SHP77 treated with DMSO at 0.1 percent for 48 hours (cell line): ENCODE measurements around the gene KIZ.
"Not testable (repeated sequence)": the region's sequence is repeated elsewhere in the genome, so short reads cannot be mapped to it uniquely, and the experiment has no call there.

ENCODE experiments used
- DNase-seq: peaks from one replicate; lab custom pipeline; 2025; lab: John Stamatoyannopoulos, UW

KIZ gene

GRCh38 chr20:21139881-21140566, 14.1 kb downstream of the KIZ start:
- DNase-seq = no peak

GRCh38 chr20:21141825-21142224, 15.9 kb downstream of the KIZ start:
- no peak for DNase-seq

DNA sequence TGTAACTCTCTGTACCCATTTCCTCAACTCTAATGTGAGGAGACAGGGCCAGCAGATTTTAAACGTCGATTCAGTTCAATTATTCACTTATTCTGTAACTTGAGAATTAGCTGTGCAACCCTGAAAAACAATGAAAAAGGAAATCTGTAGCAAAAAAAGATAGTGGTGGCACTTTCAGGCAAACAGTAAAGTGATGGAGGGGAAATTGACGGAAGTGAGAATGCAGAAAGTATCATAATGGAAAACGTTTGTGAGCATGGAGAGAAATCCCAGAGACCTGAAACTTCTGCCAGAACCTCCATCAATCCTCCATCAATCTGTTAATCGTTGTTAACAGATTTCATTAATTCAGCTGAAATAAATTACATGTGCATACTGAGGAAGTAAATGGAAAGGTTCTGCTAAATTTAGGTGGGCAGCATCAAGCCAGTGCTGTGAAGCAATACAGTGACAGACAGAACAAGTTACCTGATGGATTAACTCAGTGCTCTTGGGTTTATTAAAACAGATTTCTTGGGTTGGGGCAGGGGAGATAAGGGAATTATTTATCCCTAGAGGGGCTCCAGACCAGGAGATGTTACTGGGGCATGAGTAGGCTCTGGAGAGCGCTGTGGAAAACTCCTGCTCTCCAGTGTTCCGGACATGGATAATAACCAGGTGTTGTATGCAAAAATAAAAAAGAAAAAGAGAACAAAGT, 17.5 kb downstream of the KIZ start:
- DNase-seq = no peak

- DNase-seq = no peak
Measured at GRCh38 chr20:21145424-21145823, 19.5 kb downstream of the KIZ start.

DNA sequence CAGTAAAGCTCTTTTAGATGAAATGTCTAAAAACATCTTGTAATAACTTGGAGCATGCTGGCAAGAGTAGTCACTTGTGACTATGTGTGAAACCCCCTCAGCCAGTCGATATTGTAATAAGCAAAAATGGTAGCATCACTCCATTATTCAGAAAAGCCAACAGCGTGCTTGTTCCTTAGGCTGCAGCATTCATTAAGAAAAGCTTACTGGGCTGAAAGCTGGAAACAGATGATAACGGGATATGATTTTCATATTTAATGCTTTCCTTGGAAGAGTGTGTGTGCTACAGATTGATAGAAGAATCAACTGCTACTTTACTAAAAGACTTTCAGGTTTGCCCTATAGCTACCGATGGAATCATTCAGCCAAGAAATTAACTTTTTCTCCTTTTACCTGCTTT, 20.3 kb downstream of the KIZ start:
- no peak for DNase-seq

DNA sequence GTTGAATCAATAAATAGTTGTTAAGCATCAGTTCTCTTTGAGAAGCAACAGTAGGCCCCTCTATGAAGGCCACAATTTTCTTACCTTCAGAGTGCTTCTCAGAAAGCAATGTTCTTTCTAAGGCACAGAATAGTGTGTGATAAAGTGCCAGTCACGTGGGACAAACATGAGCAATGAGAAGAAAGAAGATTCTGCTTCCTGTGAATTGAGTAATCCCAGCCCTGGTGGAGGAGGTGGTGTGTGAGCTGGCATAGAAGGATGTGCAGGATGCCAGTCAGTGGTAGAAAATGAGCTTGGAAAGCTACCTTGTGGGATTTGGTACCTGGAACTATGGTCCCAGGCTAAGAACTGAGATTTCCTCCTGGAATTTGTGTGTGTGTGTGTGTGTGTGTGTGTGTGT, 21.7 kb downstream of the KIZ start:
- no peak for DNase-seq

- no peak for DNase-seq
Measured at GRCh38 chr20:21149344-21149743, 23.5 kb downstream of the KIZ start.

- no peak for DNase-seq
Measured at GRCh38 chr20:21151791-21152190, 25.9 kb downstream of the KIZ start.

DNA sequence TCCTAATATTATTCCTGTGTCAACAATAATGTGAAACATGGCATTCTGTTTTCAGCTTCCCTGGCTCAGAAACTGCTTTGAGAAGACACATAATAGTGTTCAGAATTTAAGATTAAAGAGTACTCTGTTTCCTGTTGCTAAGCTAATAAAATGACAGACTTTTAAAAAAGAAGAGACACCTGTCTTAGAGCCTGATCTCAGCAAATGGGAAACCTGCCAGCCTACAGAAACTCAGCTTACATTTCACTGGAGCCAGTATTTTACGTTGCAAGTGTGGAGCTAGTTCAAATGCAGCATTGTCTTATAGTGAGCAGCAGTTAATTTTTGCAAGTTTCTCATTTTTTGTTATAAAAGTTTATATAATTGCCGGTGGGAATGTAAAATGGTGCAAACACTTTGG, 28.8 kb downstream of the KIZ start:
- DNase-seq = no peak

DNA sequence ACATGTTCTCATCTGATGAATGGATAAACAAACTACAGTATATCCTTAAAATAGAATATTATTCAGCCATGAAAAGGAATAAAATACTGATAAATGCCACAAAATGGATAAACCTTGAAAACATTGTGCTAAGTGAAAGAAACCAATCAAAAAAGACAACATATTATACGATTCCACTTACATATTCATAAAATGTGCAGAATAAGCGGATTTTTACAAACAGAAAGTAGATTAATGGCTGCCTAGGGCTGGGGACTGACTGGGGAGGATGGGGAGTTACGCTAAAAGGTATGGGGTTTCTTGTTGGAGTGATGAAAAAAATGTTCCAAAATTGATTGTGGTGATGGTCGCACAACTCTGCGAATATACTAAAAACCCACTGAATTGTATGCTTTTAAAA, 29.4 kb downstream of the KIZ start:
- no peak for DNase-seq

DNA sequence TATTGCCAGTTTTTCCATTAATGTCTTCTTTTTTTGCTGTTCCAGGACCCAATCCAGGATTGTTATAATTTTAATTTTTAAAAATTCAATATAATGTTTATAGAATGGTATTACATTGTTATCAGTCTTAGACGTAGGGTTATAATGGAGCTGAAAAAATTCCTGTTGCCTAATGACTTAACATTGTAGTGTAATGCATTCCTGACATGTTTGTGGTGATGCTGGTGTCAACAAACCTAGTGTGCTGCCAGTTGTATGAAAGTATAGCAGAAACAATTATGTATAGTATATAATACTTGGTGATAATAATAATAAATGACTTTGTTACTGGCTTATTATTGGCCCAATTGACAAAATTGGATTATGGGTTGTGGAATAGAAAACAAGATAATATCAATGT, 30.4 kb downstream of the KIZ start:
- no peak for DNase-seq

DNA sequence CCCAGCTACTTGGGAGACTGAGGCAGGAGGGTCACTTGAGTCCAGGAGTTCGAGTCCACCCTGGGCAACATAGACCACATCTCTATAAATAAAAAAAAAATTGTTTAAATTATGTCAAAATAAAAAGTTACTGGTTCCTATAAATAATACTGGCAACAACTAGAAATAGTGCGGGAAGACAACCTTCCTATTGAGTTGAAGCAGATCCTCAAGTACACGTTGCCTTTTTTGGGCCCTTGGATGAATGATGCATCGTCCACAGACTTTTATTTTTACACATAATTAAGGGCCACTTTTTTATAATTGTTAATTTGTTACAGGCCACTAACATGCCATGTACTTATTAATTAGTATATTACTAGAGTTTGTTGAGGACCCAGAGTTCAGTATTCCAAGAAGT, 31.1 kb downstream of the KIZ start:
- no peak for DNase-seq

DNA sequence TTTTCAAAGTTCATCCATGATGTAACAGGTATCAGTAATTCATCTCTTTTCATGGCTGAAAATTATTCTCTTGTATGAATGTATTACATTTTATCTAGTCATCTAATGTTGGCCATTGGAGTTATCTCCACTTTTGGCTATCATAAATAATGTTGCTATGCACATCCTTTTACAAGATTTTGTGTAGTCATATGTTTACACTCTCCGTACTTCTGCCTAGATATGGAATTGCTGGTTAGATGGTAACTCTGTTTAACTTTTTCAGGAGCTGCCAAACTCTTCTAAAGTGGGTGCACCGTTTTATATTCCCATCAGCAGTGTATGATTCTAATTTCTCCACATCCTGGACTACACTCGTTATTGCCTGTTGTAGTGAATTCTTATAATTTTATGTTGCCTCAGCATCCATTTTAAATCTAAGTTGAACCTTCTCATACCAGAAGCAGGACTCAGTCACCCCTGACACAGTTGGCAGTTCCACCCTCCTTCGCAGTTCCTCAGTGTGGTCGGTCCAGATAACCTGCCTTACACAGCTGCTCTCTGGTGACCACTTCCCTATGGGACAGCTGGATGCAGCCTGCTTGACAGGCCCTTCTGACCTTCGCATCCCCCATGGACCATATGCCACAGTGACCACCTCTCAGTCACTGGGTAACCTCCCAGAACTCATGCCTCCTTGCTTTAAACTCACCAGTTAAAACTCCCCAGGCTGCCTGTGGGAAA, 33.9 kb downstream of the KIZ start:
- no peak for DNase-seq

GRCh38 chr20:21161926-21162325, 36.0 kb downstream of the KIZ start:
- DNase-seq = no peak

- DNase-seq = no peak
Measured at GRCh38 chr20:21162631-21163030, 36.7 kb downstream of the KIZ start.

GRCh38 chr20:21166801-21167200, 40.9 kb downstream of the KIZ start:
- no peak for DNase-seq

- DNase-seq = no peak
Measured at GRCh38 chr20:21167261-21167660, 41.4 kb downstream of the KIZ start.

DNA sequence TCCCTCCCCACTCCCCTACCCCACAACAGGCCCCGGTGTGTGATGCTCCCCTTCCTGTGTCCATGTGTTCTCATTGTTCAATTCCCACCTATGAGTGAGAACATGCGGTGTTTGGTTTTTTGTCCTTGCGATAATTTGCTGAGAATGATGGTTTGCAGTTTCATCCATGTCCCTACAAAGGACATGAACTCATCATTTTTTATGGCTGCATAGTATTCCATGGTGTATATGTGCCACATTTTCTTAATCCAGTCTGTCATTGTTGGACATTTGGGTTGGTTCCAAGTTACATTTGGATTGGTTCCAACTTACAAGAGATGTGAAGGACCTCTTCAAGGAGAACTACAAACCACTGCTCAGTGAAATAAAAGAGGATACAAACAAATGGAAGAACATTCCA, 42.2 kb downstream of the KIZ start:
- not testable (repeated sequence) for DNase-seq

- DNase-seq = no peak
Measured at GRCh38 chr20:21172626-21173025, 46.7 kb downstream of the KIZ start.

DNA sequence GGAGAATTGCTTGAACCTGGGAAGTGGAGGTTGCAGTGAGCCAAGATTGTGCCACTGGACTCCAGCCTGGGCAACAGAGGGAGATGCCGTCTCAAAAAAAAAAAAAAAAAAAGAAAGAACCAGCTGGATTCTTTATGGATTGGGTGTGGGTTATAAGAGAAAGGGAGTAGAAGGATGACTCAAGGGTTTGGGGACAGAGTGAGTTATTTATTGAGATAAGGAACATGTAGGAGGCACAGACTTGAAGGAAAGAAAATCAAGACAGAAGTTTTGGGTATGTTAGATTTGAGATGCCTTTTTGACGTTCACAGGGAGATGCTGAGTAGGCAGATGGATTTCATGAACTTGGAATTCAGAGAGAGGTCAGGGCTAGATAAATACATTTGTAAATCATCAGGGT, 47.6 kb downstream of the KIZ start:
- no peak for DNase-seq

- DNase-seq = no peak
Measured at GRCh38 chr20:21174516-21175239, 48.8 kb downstream of the KIZ start.

- DNase-seq = no peak
Measured at GRCh38 chr20:21175433-21175832, 49.6 kb downstream of the KIZ start.

GRCh38 chr20:21177767-21178166, 51.9 kb downstream of the KIZ start:
- no peak for DNase-seq
